Heart left ventricle (tissue), 16 donors: ENCODE data around the gene PPP1R11. TPM values are rescaled to one million over a fixed set of nuclear protein-coding genes. Genes with fewer than 3 reads are reported as not detected.
"Not testable (repeated sequence)": the region's sequence is repeated elsewhere in the genome, so short reads cannot be mapped to it uniquely, and the experiment has no call there.

Experiments used
- ATAC-seq, 4 donors: fragments of 200-7000 bp; cut with Tn5 transposase; one replicate each; pipeline ENCODE4 v1.9.1; 2020 to 2022; ENCODE audit warnings: moderate library complexity in 4 of 4, mild to moderate bottlenecking in 3 of 4, moderate number of reproducible peaks in 1 of 4
- DNase-seq, 5 donors: peaks; one replicate each; pipeline ENCODE4 v3.0.0-alpha.2; 2020
- H3K27ac ChIP-seq, 12 donors: fragments of 200-600 bp; sonication (generic) in 4 of 12; one replicate each; pipeline versions ENCODE4 v1.5.0 to v1.8.0; 2016 to 2022; ENCODE audit warnings: mild to moderate bottlenecking in 2 of 12
- H3K27me3 ChIP-seq, 9 donors: fragments of 200-600 bp; sonication (generic) in 2 of 9; one replicate each; pipeline versions ENCODE4 v1.5.1 to v1.8.0; 2016 to 2022; ENCODE audit warnings: mild to moderate bottlenecking in 3 of 9
- H3K36me3 ChIP-seq, 9 donors: fragments of 200-600 bp; sonication (generic) in 2 of 9; one replicate each; pipeline versions ENCODE4 v1.5.0 to v1.8.0; 2018 to 2022; ENCODE audit warnings: mild to moderate bottlenecking in 2 of 9
- H3K4me1 ChIP-seq, 12 donors: fragments of 200-600 bp; sonication (generic) in 4 of 12; one replicate each; pipeline versions ENCODE4 v1.5.0 to v1.8.0; 2016 to 2022; ENCODE audit warnings: mild to moderate bottlenecking in 3 of 12
- H3K4me3 ChIP-seq, 12 donors: fragments of 200-600 bp; sonication (generic) in 4 of 12; one replicate each; pipeline versions ENCODE4 v1.5.0 to v1.8.0; 2017 to 2022; ENCODE audit warnings: mild to moderate bottlenecking in 9 of 12, moderate library complexity in 4 of 12
- H3K9me3 ChIP-seq, 12 donors: fragments of 200-600 bp; sonication (generic) in 4 of 12; one replicate each; pipeline versions ENCODE4 v1.5.0 to v1.8.0; 2016 to 2022; ENCODE audit warnings: mild to moderate bottlenecking in 1 of 12
- CTCF ChIP-seq, 12 donors: fragments of 200-600 bp; sonication (generic) in 4 of 12; IDR thresholded peaks; one replicate each; pipeline versions ENCODE4 v1.5.0 to v1.8.0; 2018 to 2022; ENCODE audit warnings: antibody characterized with exemption in 12 of 12, mild to moderate bottlenecking in 5 of 12
- POLR2A ChIP-seq, 2 donors: fragments of 450-650 bp; IDR thresholded peaks; one replicate each; pipeline ENCODE4 v1.6.1; 2017; ENCODE audit warnings: antibody characterized with exemption in 2 of 2, mild to moderate bottlenecking in 2 of 2, moderate library complexity in 2 of 2
- WGBS, 4 donors: extraction: QIAGEN DNeasy Blood & Tissue Kit in 2 of 4; methylation state at CpG; one replicate each; pipeline versions ENCODE4 v1.1.5 to v1.1.7; 2013 to 2018; 5-methylcytosine and 5-hydroxymethylcytosine counted together
- intact Hi-C, 10 donors: fragments of 100-400 bp; cut with DNase I; formaldehyde crosslinking; loops; one replicate each; pipeline versions ENCODE4 v1.11.1 to v1.14.2; 2022
- polyA plus RNA-seq, 2 donors: library from polyadenylated mRNA; stranded (reverse); fragments of 200-250 nt; gene quantifications; one replicate each; pipeline ENCODE4 v1.2.3, GENCODE V29; 2013
- total RNA-seq, 9 donors: library from RNA; depleted of rRNA in 2 of 9; stranded (reverse); fragments of >200 nt in 2 of 9; fragmentation: NEBNext Ultra II Directional in 3 of 9; extraction: Animal tissue kit (Norgen Biotek cat#: 25700) in 3 of 9; gene quantifications; one replicate each; pipeline versions ENCODE4 v1.1.0 to v1.2.4, GENCODE V29; 2016 to 2023
- donor health status: ischemic (EF 13 %, LVEDD 7.1; RV severe dilation, severe dysfunction).
- donor health status: healthy with polysubstance abuse.
- donor health status: DM: no; HTN: yes; CAD: no.
- donor health status: DM: no; HTN: no; CAD: no.
- donor health status: ischemic (EF 25% LVEDD 6.9; RV normal size, moderate dysfunction).
- donor health status: ischemic (EF 25% LVEDD 5.7; RV mildly dilated, moderate dysfunction).
- donor health status: healthy.
- donor health status: DM: yes; HTN: yes; CAD: no.
- donor health status: ischemic (EF 35%, LVEDD 5.7; RV mildly dilated, moderate dysfunction).
- donor health status: nonischemic (EF 11% LVEDD 7.7; RV severe dilation, severe dysfunction).
- donor health status: DM: yes; HTN: yes; CAD: no.
- donor health status: PGD.
- donor health status: ischemic (EF 29% LVEDD 5.4; RV normal size, mild dysfunction).
- donor health status: nonischemic (EF 23%, LVEDD 6.1; RV moderate dilation, normal function).

PPP1R11 gene
- total and polyA plus RNA-seq, 11 donors = 38.7 to 90.3 (median 44.9) TPM

- Histone ChIP-seq H3K9me3 (no peaks in the 10 kb centered on the region), H3K4me3 (no peak overlapping the region), H3K4me1 (no peaks in the 10 kb centered on the region), H3K27ac (no peak overlapping the region), H3K27me3 (no peaks in the 10 kb centered on the region), H3K36me3 (peaks cover 0 to 33% (median 0%) of the 10 kb centered on the region in 9 donors)
- ATAC-seq = no peak
- intact Hi-C loops = no loop called here
- TF ChIP-seq POLR2A (IDR thresholded peaks at IDR 0.05) (no peak), CTCF (IDR thresholded peaks at IDR 0.05) (no peak)
- no peak for DNase-seq
Measured at GRCh38 chr6:30031381-30031780, 35.6 kb upstream of the PPP1R11 start.

- DNase-seq, H3K4me1 ChIP-seq, H3K27ac ChIP-seq, intact Hi-C loops, ATAC-seq, H3K27me3 ChIP-seq, H3K4me3 ChIP-seq, H3K9me3 ChIP-seq: not testable (repeated sequence)
- WGBS, 4 donors = 90 to 98% (median 94%) methylated on average over 5 of the region's 5 CpGs
- H3K36me3 ChIP-seq = peaks cover 0 to 33% (median 0%) of the 10 kb centered on the region in 9 donors
Measured at GRCh38 chr6:30033440-30033839, 33.6 kb upstream of the PPP1R11 start.

- no peak overlapping the region for H3K4me3 ChIP-seq
- H3K27me3 ChIP-seq = no peaks in the 10 kb centered on the region
- peaks cover 0 to 33% (median 0%) of the 10 kb centered on the region in 9 donors for H3K36me3 ChIP-seq
- DNase-seq (no peak), ATAC-seq (no peak)
- no peaks in the 10 kb centered on the region for H3K4me1 ChIP-seq
- WGBS, 4 donors = 90 to 100% (median 99%) methylated on average over 1 of the region's 1 CpG
- no peak overlapping the region for H3K27ac ChIP-seq
- intact Hi-C loops = no loop called here
- no peaks in the 10 kb centered on the region for H3K9me3 ChIP-seq
- TF ChIP-seq CTCF (IDR thresholded peaks at IDR 0.05) (no peak), POLR2A (IDR thresholded peaks at IDR 0.05) (no peak)
Measured at GRCh38 chr6:30035784-30036183, 31.2 kb upstream of the PPP1R11 start.

GRCh38 chr6:30037182-30037788, 29.7 kb upstream of the PPP1R11 start:
- ATAC-seq = no peak
- TF ChIP-seq CTCF (IDR thresholded peaks at IDR 0.05) = peak; percentile 21 to 53 (median 32)
- no peak for TF ChIP-seq POLR2A (IDR thresholded peaks at IDR 0.05)
- Histone ChIP-seq H3K27ac (no peak overlapping the region), H3K36me3 (peaks cover 0 to 26% (median 0%) of the 10 kb centered on the region in 9 donors), H3K4me3 (no peak overlapping the region), H3K4me1 (peaks cover 0 to 6% (median under 1%) of the 10 kb centered on the region in 12 donors), H3K9me3 (no peaks in the 10 kb centered on the region), H3K27me3 (no peaks in the 10 kb centered on the region)
- no peak for DNase-seq
- 47 to 82% (median 71%) methylated on average over 4 of the region's 4 CpGs for WGBS, 4 donors
- intact Hi-C loops = no loop called here

GRCh38 chr6:30041221-30041620, 25.8 kb upstream of the PPP1R11 start:
- Histone ChIP-seq H3K4me1 (peaks cover 0 to 14% (median 2%) of the 10 kb centered on the region in 12 donors), H3K4me3 (no peak overlapping the region), H3K27ac (no peak overlapping the region), H3K9me3 (no peaks in the 10 kb centered on the region), H3K36me3 (no peaks in the 10 kb centered on the region), H3K27me3 (no peaks in the 10 kb centered on the region)
- intact Hi-C loops = no loop called here
- ATAC-seq = no peak
- no peak for DNase-seq
- 88 to 95% (median 93%) methylated on average over 6 of the region's 6 CpGs for WGBS, 4 donors
- TF ChIP-seq CTCF (IDR thresholded peaks at IDR 0.05) (no peak), POLR2A (IDR thresholded peaks at IDR 0.05) (no peak)
